Activated CD4-positive, alpha-beta T cell treated with anti-CD3 and anti-CD28 coated beads for 24 hours (primary cell): ENCODE measurements around the gene DVL1.
A peak's percentile ranks its signal among the peaks of the same experiment; 100 is the strongest.
"Not testable (repeated sequence)": the region's sequence is repeated elsewhere in the genome, so short reads cannot be mapped to it uniquely, and the experiment has no call there.

Experiments used
- DNase-seq, 2 donors: peaks; one replicate each; pipeline ENCODE4 v3.0.0-alpha.2; 2020; ENCODE audit warnings: low read depth in 2 of 2

The DVL1 gene

GRCh38 chr1:1326075-1326605, 23.1 kb downstream of the DVL1 start:
- no peak for DNase-seq

DNA sequence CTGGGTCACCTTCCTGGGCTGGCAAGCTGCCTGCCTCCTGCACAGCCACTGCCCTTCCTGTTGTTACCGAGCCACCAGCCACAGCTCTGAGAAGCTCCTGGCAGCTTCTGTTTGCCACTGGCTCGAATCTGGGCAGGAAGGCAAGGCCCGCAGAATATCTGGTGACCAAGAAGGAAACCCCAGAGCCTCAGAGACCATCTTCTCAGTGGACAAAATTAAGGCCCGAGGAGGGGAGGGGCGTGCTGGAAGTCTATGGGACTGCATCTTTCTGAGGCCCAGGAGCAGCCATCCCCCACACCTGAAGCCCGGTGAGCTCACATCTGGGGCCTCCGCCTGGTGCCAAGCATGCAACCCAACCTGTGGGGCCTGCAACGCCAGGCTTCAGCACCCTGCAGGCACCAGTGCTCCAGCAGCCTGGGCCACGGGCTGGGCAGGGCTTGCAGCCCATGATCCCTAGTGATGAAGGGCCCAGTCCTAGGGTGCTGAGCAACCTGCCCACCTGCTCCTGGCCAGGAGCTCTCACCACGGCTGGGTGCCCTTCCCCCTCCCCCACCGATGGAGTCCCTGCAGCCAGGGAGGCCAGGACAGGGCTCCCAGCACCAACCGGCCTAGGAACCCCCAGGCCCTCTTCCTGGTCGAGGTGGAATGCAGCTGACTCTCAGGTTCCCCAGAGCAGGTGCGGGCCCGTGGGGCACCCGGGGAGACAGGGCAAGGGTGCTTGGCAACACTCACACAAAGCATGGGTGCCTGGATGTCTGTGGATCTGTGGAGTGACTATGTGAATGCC, 23.7 kb downstream of the DVL1 start:
- DNase-seq = no peak

DNA sequence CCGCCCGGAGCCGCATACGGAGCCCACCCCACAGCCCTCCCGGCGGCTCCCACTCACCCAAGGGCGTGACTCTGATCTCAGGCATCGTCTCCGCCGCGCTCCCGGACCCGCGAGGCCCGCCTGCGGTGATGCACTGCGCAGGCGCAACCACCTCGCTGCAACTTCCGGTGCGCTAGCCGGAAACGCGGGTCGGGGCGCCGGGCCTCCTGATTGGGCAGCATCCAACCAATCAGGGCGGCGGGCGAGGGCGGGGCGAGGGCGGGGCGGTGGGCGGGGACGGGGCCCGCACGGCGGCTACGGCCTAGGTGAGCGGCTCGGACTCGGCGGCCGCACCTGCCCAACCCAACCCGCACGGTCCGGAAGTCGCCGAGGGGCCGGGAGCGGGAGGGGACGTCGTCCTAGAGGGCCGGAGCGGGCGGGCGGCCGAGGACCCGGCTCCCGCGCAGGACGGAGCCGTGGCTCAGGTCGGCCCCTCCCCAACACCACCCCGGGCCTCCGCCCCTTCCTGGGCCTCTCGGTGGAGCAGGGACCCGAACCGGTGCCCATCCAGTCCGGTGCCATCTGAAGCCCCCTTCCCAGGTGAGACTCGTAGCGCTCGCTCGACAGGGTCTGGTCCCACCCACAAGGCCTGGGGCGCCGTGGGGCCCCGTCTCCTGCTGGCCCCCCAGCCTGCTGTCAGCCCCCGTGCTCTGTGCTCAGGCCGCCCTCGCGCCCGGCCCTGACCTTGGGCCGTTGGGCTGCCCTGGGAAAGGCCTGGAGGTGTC, 24.5 kb downstream of the DVL1 start, which contains the start of the genes CPTP and INTS11:
TSS of gene CPTP (plus strand) at position 279 of the 764 bp plus-strand sequence. CDS start 2,109 bp downstream, outside the sequence.
TSS of gene INTS11 (minus strand) at position 137 of the 764 bp plus-strand sequence. CDS start at position 85, 52 bp downstream.
- peak; percentile 89 to 94 for DNase-seq

GRCh38 chr1:1324084-1324523, 25.1 kb downstream of the DVL1 start:
- no peak for DNase-seq

DNA sequence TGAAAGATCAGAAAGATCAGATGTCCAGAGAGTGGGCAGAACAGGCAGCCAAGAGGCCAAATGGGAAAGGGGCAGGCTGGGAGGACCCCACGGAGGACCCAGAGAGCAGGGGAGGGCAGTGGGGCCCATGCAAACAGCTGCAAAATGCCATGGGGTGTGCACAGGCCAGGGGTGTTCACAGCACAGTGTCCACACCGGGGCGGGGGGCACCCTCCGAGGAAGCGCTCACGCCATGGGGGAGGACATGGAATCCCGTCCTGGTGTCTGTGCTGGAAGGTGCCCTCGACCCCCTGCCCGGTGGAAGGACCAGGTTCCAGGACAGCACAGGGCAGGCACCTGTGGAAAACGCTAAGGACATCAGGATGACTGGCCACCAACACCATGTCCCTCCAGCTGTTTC, 26.3 kb downstream of the DVL1 start:
- no peak for DNase-seq

GRCh38 chr1:1322418-1322817, 26.8 kb downstream of the DVL1 start:
- no peak for DNase-seq

- DNase-seq = no peak
Measured at GRCh38 chr1:1321477-1321876, 27.7 kb downstream of the DVL1 start.

DNA sequence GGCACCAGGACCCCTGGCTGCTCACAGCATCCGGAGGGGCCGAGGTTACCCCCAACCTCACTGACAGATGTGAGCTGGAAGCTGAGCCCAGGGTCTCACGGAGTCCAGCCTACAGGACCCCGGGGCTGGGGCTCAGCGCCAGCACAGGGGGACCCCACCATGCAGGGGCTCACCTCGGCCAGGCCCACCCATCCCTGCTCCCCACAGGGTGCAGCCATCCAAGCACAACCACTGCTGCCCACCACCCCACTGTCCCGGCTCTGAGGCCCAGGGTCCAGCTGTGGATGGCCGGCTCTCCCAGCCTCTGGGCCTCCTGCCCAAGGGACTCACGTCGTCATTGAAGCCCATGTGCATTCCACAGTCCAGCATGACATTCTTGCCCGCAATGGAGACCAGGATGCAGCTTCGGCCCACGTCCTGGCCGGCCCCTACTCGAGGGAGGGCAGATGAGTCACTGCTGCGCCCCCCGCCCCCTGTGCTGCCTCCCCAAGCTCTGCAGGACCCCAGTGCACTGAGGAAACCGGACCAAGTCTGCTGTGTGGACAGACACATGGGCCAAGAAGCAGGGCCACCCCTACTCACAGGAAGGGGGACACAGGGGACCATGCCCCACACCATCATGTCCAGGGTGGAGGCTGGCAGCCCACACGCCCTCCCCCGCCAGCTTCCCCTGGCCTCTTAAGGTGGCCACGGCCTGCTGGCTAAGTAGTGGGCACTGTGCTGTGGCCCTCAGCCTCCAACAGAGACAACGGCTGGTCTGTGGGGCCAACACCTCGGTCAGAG, 28.4 kb downstream of the DVL1 start:
- no peak for DNase-seq

GRCh38 chr1:1319646-1319941, 29.6 kb downstream of the DVL1 start:
- DNase-seq = no peak

- no peak for DNase-seq
Measured at GRCh38 chr1:1318777-1319645, 30.2 kb downstream of the DVL1 start.

DNA sequence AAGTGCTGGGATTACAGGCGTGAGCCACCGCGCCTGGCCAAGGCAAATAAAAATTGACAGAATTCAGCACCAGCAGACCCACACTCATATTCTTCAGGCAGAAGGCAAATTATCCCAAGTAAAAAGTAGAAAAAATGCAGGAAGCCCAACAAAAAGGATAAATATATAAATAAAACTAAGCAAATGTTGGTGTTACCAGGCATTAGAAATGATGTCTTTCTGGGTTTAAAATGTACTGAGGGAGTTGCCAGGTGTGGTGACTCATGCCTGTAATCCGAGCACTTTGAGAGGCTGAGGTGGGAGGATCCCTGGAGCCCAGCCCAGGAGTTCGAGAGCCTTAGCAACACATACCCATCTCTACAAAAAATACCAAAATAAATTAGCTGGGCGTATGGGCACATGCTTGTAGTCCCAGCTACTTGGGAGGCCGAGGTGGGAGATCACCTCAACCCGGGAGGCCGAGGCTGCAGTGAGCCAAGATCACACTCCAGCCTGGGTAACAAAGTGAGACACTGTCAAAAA, 31.0 kb downstream of the DVL1 start:
- DNase-seq = no peak

DNA sequence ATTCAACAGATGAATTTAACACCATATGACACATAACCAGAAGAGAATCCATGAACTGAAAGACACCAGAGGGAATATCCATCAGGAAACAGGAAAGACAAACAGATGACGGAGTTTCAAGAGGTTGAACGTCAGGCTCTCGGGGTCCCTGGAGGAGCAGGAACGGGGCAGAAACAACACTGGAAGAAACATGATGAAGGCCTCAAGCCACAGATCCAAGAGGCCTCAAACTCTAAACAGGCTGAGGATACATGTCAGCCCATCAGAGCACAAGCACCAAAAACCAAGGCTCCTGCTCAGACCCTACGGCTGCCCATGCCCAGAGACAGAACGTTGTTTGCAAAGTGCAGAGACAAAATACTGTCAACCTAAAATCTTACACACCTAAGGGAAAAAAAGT, 31.8 kb downstream of the DVL1 start:
- DNase-seq = no peak

- not testable (repeated sequence) for DNase-seq
Measured at GRCh38 chr1:1316199-1316598, 33.0 kb downstream of the DVL1 start.

DNA sequence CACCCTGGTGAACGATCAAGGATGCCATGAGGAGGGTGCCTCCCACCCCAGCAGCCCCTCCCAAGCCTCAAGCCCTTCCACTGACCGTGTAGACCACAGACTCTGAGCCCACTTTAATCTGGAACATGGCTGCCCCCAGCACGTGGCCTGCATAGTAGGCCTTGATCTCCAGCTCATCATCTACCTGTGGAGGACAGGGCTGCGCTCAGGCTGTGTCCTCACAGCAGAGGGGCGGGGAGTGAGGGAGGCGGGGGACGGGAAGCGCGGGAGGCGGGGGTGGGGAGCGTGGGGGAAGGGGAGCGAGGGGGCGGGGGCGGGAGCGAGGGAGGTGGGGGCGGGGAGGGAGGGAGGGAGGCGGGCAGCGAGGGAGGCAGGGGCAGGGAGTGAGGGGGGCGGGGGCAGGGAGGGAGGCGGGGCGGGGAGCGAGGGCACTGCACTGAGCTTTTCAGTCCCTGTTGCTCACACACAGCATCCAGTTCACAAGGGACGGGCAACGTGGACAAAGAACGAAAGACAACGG, 33.7 kb downstream of the DVL1 start:
- DNase-seq = no peak

DNA sequence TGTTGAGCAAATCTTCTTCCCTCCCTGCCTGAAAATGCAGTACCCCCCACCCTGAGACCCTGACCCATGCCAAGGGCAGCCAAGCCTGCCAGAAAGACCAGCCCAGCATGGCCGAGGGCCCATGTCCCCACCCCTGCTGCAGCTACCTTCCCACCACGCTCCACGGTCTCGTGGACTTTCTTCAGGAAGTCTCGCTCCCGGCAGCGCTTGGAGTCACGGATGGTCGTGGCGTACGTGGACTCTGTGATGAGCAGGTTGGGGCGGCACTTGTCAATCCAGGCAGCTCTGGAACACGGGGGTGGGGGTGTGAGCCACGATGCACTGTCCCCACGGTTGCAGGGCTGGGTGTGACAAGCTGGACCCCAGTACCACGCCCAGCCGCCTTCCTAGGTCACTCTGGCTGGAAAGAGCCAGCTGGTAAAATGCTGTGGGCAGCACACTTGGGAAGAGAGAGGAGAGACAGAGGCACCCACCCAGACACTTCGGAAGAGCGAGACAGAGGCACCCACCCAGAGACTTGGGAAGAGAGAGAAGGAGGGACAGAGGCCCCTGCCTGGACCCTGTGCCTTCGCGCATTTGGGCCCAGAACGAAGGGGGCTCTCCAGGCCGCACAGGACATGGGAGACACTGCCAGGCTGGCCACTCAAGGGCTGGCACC, 34.4 kb downstream of the DVL1 start:
- DNase-seq = no peak

DNA sequence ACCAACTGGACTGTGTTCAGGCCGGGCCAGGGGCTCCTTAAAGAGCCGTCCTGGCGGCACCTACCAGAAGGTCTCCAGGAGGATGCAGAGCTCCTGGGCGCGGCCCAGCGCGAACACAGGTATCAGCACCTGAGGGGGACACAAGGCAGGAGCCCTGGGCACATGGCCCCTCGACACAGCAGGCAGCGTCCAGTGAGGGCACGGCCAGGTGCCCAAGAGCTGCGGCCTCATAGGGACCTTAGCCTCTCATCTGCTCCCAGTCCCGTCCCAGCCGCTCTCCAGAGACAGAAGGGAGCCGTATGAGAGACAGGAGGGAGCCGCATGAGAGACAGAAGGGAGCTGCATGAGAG, 35.0 kb downstream of the DVL1 start:
- DNase-seq = no peak

- DNase-seq = no peak
Measured at GRCh38 chr1:1313500-1314236, 35.5 kb downstream of the DVL1 start.

DNA sequence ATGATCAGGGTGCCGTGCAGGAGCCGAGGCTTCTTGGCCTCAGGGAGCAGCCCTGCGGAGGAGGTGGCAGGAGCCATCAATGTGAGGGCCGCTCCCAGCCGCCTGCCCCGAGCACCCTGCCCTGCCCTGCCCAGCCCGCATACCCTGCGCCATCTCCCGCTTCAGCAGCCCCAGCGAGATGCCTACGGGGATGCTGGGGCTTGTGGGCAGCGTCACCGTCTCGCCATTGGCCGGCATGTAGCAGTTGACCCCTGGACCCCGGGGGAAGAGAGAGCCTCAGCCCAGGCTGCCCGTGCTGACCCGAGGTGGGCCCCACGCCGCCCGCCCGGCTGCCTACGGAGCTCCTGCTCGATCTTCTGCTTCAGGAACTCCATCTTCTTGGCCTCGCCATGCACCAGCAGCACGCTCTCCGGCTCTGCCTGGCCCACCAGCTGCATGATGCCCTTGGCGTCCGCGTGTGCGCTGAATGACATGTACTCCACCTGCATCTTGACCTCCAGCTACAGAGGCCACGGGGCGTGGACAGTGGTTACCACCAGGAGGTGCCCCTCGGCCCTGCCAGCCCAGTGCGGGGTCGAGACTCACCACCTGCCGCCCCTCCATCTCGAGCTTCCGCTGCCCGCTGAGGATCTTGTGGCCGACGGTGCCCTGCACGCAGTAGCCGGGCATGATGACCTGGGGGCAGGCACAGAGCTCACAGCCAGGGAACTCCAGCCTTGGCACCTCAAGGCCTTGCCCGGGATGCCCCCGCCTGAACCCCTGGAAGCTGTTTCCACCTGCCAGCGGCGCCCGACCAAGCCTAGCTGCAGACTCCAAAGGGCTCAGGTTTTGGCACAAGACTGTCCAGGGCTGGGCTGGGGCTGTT, 36.5 kb downstream of the DVL1 start:
- DNase-seq = no peak
